GM12878 (cell line): ENCODE data around the gene TRIM71. TPM values are rescaled to one million over a fixed set of nuclear protein-coding genes. Genes with fewer than 3 reads are reported as not detected.

Source experiments
- ATAC-seq: fragments of 200-7000 bp; cut with Tn5 transposase; 3 replicates; pipeline ENCODE4 v1.9.1; 2020; ENCODE audit warnings: mild to moderate bottlenecking, moderate library complexity
- BruUV-seq: library from RNA; stranded (reverse); fragments of 400-500 nt; replicated peaks from 2 replicates; lab custom pipeline; 2021; lab: Mats Ljungman, UMichigan
- CTCF ChIA-PET: fragments of 300-600 bp; sonication (Branson Sonifier 250); formaldehyde crosslinking; extraction: SDS; loops from one replicate; lab custom pipeline; 2021; ENCODE audit warnings: inconsistent platforms; lab: Yijun Ruan, JAX
- POLR2A ChIA-PET: fragments of 350-600 bp; formaldehyde crosslinking; extraction: SDS; loops from one replicate; lab custom pipeline; 2021; ENCODE audit warnings: inconsistent platforms; lab: Charles Lee
- RAD21 ChIA-PET: fragments of 300-600 bp; sonication (Branson Sonifier 250); formaldehyde crosslinking; loops from one replicate; lab custom pipeline; 2023; ENCODE audit warnings: antibody characterized with exemption; ENCODE audit not compliant: unreplicated experiment; lab: Charles Lee
- SMC1A ChIA-PET: fragments of 300-600 bp; sonication (Branson Sonifier 250); formaldehyde crosslinking; loops from one replicate; lab custom pipeline; 2023; ENCODE audit not compliant: unreplicated experiment, uncharacterized antibody; lab: Charles Lee
- DNase-seq: peaks from one replicate; pipeline ENCODE4 v3.0.0-alpha.2; 2011; ENCODE audit warnings: low read depth, low spot score
- FAIRE-seq: peaks from 3 replicates; lab custom pipeline; 2011; peaks lifted over from hg19 to GRCh38; lab: Jason Lieb, UNC
- H2AFZ ChIP-seq: 2 replicates; pipeline ENCODE4 v1.6.0; 2011; ENCODE audit warnings: low read depth, low read length, control low read depth; ENCODE audit not compliant: control insufficient read depth
- H3K27ac ChIP-seq: 2 replicates; pipeline ENCODE4 v1.5.1; 2011; ENCODE audit warnings: control low read depth; ENCODE audit not compliant: control insufficient read depth, insufficient read depth
- H3K27me3 ChIP-seq, 2 experiments: replicated peaks in 1 of 2; 2 replicates each; pipeline versions ENCODE4 v1.6.0 to v1.6.1; 2011; ENCODE audit warnings: low read length in 1 of 2; ENCODE audit not compliant: control insufficient read depth in 2 of 2, insufficient read depth in 2 of 2
- H3K36me3 ChIP-seq, 2 experiments: 2 replicates each; pipeline ENCODE4 v1.5.1; 2011; ENCODE audit warnings: low read length in 1 of 2; ENCODE audit not compliant: control insufficient read depth in 2 of 2, insufficient read depth in 2 of 2
- H3K4me1 ChIP-seq: 2 replicates; pipeline ENCODE4 v1.6.1; 2011; ENCODE audit warnings: mild to moderate bottlenecking, low read length, moderate library complexity, mixed read lengths; ENCODE audit not compliant: control insufficient read depth, insufficient read depth
- H3K4me2 ChIP-seq: 2 replicates; pipeline ENCODE4 v1.6.0; 2011; ENCODE audit warnings: control low read depth; ENCODE audit not compliant: control insufficient read depth, insufficient read depth
- H3K4me3 ChIP-seq: fragments of 200-600 bp; sonication (generic); 2 replicates; pipeline ENCODE4 v1.5.1; 2016
- H3K79me2 ChIP-seq: 2 replicates; pipeline ENCODE4 v1.6.0; 2011; ENCODE audit warnings: low read length; ENCODE audit not compliant: control insufficient read depth, insufficient read depth
- H3K9ac ChIP-seq: 2 replicates; pipeline ENCODE4 v1.8.0; 2011; ENCODE audit warnings: low read length, control low read depth, mixed read lengths; ENCODE audit not compliant: control insufficient read depth, insufficient read depth
- H3K9me3 ChIP-seq: replicated peaks from 3 replicates; pipeline ENCODE4 v1.5.1; 2011; ENCODE audit warnings: mild to moderate bottlenecking, low read length; ENCODE audit not compliant: control insufficient read depth, insufficient read depth
- H4K20me1 ChIP-seq: 2 replicates; pipeline ENCODE4 v1.6.0; 2011; ENCODE audit not compliant: control insufficient read depth, insufficient read depth
- EGR1 ChIP-seq, 2 experiments: IDR thresholded peaks; 1 replicate in 1 of 2; 2 replicates in 1 of 2; pipeline ENCODE4 v1.6.1; 2011 to 2012; ENCODE audit warnings: low read depth in 2 of 2, low read length in 2 of 2, borderline replicate concordance in 1 of 2, mild to moderate bottlenecking in 1 of 2, moderate library complexity in 1 of 2
- EZH2 ChIP-seq: IDR thresholded peaks from 2 replicates; pipeline ENCODE4 v1.6.1; 2012; ENCODE audit warnings: low read depth, mild to moderate bottlenecking, control low read depth, inconsistent platforms, low read length, borderline replicate concordance; ENCODE audit not compliant: control insufficient read depth
- JUND ChIP-seq: IDR thresholded peaks from 2 replicates; pipeline ENCODE4 v1.6.1; 2012; ENCODE audit warnings: low read depth, mild to moderate bottlenecking, low read length, improper control_type of control experiment, moderate library complexity
- MTA2 ChIP-seq: fragments of 450-650 bp; IDR thresholded peaks from 2 replicates; pipeline ENCODE4 v1.6.1; 2016; ENCODE audit warnings: low read depth, mild to moderate bottlenecking, moderate library complexity
- MYC ChIP-seq: IDR thresholded peaks from 2 replicates; pipeline ENCODE4 v1.6.1; 2011; ENCODE audit warnings: mild to moderate bottlenecking, low read length, moderate library complexity, inconsistent platforms; ENCODE audit not compliant: insufficient read depth, insufficient replicate concordance, insufficient read length, severe bottlenecking
- SMARCA5 ChIP-seq: fragments of 450-650 bp; IDR thresholded peaks from 2 replicates; pipeline ENCODE4 v1.6.1; 2017; ENCODE audit warnings: mild to moderate bottlenecking
- STAT3 ChIP-seq: IDR thresholded peaks from 2 replicates; pipeline ENCODE4 v1.6.1; 2011; ENCODE audit warnings: low read depth, low read length, improper control_type of control experiment
- TARDBP ChIP-seq: IDR thresholded peaks from 2 replicates; pipeline ENCODE4 v1.6.1; 2016; ENCODE audit warnings: borderline replicate concordance
- YBX1 ChIP-seq: fragments of 450-650 bp; IDR thresholded peaks from 2 replicates; pipeline ENCODE4 v1.6.1; 2016; ENCODE audit warnings: antibody characterized with exemption
- ZBED1 ChIP-seq: IDR thresholded peaks from 2 replicates; pipeline ENCODE4 v1.6.1; 2016; ENCODE audit warnings: borderline replicate concordance
- WGBS: methylation state at CpG from one replicate; pipeline ENCODE4 v1.1.6; 2016; ENCODE audit warnings: low lambda C conversion rate; ENCODE audit not compliant: insufficient replicate concordance, insufficient coverage; ENCODE audit errors: missing lambda C conversion rate; 5-methylcytosine and 5-hydroxymethylcytosine counted together
- in situ Hi-C: fragments of 300-500 bp; cut with MboI; formaldehyde crosslinking; loops from 9 replicates; pipeline ENCODE4 v1.14.3; 2018; ENCODE audit warnings: mixed read lengths
- intact Hi-C: fragments of 100-400 bp; cut with micrococcal nuclease; formaldehyde crosslinking; loops from one replicate; pipeline ENCODE4 v1.14.2; 2022; ENCODE audit not compliant: unreplicated experiment
- polyA plus RNA-seq, 11 experiments: library from polyadenylated mRNA; depleted of rRNA in 4 of 11; unstranded in 6 of 11; stranded (reverse) in 5 of 11; fragments of >200 nt; fragmentation: Nextera tagmentation in 4 of 11; fragmentation: Illumina TruSeq in 1 of 11; extraction: Ambion mirVana in 4 of 11; extraction: Trizol in 1 of 11; gene quantifications; 1 replicate in 1 of 11; 2 replicates in 10 of 11; pipeline versions ENCODE4 v1.2.1 to v1.2.3, GENCODE V29; 2011 to 2016; ENCODE audit warnings: inconsistent platforms in 2 of 11, missing spikeins in 2 of 11, low read depth in 1 of 11
- total RNA-seq, 4 experiments: library from RNA; depleted of rRNA in 3 of 4; stranded (reverse); fragments of >200 nt in 3 of 4; fragmentation: Illumina TruSeq in 1 of 4; extraction: Trizol in 1 of 4; gene quantifications; 2 replicates each; pipeline versions ENCODE4 v1.2.1 to v1.2.3, GENCODE V29; 2013 to 2021
- TF ChIP-seq, protein P1 (sequence below): IDR thresholded peaks from 2 replicates; pipeline ENCODE4 v1.6.1; 2011; ENCODE audit warnings: low read depth, low read length, improper control_type of control experiment, borderline replicate concordance
- TF ChIP-seq, protein P2 (sequence below): IDR thresholded peaks from 2 replicates; pipeline ENCODE4 v1.6.1; 2012; ENCODE audit warnings: low read length, inconsistent platforms

Gene TRIM71
- total and polyA plus RNA-seq, 10 of the 15 experiments (the other 5 are each of a cell fraction or from before 2014, with no cell fraction given), result 0.02 to 1.8 (median 0.16) TPM

DNA sequence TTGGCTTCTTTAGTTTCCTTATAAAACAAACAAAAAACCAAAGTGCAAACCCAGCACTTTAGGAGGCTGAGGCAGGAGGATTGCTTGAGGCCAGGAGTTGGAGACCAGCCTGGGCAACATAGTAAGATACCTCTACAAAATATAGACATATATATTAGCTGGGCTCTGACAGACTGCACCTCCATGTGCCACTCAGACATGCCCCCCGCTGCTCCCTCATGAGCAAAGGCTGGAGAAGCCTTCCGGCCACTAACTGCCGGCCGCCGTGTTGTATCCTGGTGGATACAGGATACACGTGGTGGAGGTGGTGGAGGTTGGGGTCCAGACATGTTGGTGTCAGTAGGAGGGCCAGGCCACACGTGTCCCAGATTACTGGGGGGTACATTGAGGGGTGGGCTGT, 104.3 kb downstream of the TRIM71 start:
- in situ Hi-C loops (no loop called here), intact Hi-C loops (no loop called here)
- ATAC-seq (no peak), FAIRE-seq (no peak), DNase-seq (no peak)
- H3K4me1 ChIP-seq, result no peaks in the 10 kb centered on the region
- H3K4me2 ChIP-seq, result no peak overlapping the region
- ChIA-PET CTCF (no interaction called here), SMC1A (interaction anchor here (1.0 to 1.4 kb wide), 2 partner anchors 11 to 101 kb away, joined by 3 to 4 read pairs; no protein-coding TSS in a partner anchor), POLR2A (interaction anchor here (0.5 kb wide), 1 partner anchor 445 kb away, joined by 3 read pairs; no protein-coding TSS in a partner anchor), RAD21 (no interaction called here)
- H3K36me3 ChIP-seq, result no peaks in the 10 kb centered on the region
- no peaks in the 10 kb centered on the region for H3K79me2 ChIP-seq
- WGBS, result 62% methylated on average over 7 of the region's 7 CpGs
- H3K9me3 ChIP-seq, result no peaks in the 10 kb centered on the region; the same call in 2 of the 3 replicates
- H3K27ac ChIP-seq, result no peak overlapping the region
- no peak overlapping the region for H3K9ac ChIP-seq
- H4K20me1 ChIP-seq, result no peaks in the 10 kb centered on the region
- BruUV-seq, result no TSS peak
- H3K4me3 ChIP-seq, result no peak overlapping the region
- H3K27me3 ChIP-seq, result no peaks in the 10 kb centered on the region
- no peak overlapping the region for H2AFZ ChIP-seq
- TF ChIP-seq EGR1 (IDR thresholded peaks at IDR 0.05; ENCODE audit: borderline replicate concordance in 1 of 2, low read depth in 2 of 2, low read length in 2 of 2), result no peak
- TF ChIP-seq ZBED1, result no peak
- no peak for TF ChIP-seq MTA2
- TF ChIP-seq MYC, result no peak
- no peak for TF ChIP-seq STAT3
- TF ChIP-seq, protein P1, sequence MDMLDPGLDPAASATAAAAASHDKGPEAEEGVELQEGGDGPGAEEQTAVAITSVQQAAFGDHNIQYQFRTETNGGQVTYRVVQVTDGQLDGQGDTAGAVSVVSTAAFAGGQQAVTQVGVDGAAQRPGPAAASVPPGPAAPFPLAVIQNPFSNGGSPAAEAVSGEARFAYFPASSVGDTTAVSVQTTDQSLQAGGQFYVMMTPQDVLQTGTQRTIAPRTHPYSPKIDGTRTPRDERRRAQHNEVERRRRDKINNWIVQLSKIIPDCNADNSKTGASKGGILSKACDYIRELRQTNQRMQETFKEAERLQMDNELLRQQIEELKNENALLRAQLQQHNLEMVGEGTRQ, result no peak
- no peak for TF ChIP-seq YBX1
- TF ChIP-seq SMARCA5, result no peak
- TF ChIP-seq, protein P2, sequence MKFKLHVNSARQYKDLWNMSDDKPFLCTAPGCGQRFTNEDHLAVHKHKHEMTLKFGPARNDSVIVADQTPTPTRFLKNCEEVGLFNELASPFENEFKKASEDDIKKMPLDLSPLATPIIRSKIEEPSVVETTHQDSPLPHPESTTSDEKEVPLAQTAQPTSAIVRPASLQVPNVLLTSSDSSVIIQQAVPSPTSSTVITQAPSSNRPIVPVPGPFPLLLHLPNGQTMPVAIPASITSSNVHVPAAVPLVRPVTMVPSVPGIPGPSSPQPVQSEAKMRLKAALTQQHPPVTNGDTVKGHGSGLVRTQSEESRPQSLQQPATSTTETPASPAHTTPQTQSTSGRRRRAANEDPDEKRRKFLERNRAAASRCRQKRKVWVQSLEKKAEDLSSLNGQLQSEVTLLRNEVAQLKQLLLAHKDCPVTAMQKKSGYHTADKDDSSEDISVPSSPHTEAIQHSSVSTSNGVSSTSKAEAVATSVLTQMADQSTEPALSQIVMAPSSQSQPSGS, result no peak
- no peak for TF ChIP-seq JUND
- TF ChIP-seq TARDBP, result no peak
- TF ChIP-seq EZH2, result no peak
